KMS-11 (cell line): ENCODE results near the gene ABHD5.

Experiments used
- H2AFZ ChIP-seq: fragments of 200-600 bp; sonication (generic); 2 replicates; pipeline ENCODE4 v1.6.1; 2016; ENCODE audit warnings: antibody characterized with exemption, mixed run types, low read depth
- H3K27ac ChIP-seq: fragments of 200-600 bp; sonication (generic); 2 replicates; pipeline ENCODE4 v1.6.1; 2016; ENCODE audit warnings: mild to moderate bottlenecking, mixed run types
- H3K27me3 ChIP-seq: fragments of 200-600 bp; sonication (generic); 2 replicates; pipeline ENCODE4 v1.6.1; 2017; ENCODE audit warnings: mild to moderate bottlenecking, low read depth, mixed run types, moderate library complexity; ENCODE audit not compliant: insufficient read depth
- H3K36me3 ChIP-seq: fragments of 200-600 bp; sonication (generic); 2 replicates; pipeline ENCODE4 v1.6.1; 2017; ENCODE audit warnings: mild to moderate bottlenecking, mixed run types; ENCODE audit not compliant: insufficient read depth
- H3K4me1 ChIP-seq: fragments of 200-600 bp; sonication (generic); 2 replicates; pipeline ENCODE4 v1.6.1; 2016; ENCODE audit warnings: mild to moderate bottlenecking, low read depth, mixed run types; ENCODE audit not compliant: poor library complexity, severe bottlenecking
- H3K4me2 ChIP-seq: fragments of 200-600 bp; sonication (generic); 2 replicates; pipeline ENCODE4 v1.7.0; 2016; ENCODE audit warnings: mild to moderate bottlenecking, mixed run types
- H3K4me3 ChIP-seq: fragments of 200-600 bp; sonication (generic); IDR thresholded peaks from 2 replicates; pipeline ENCODE4 v1.6.1; 2017; ENCODE audit warnings: low read depth, low read length, mixed read lengths; ENCODE audit not compliant: insufficient read depth
- H3K79me2 ChIP-seq: fragments of 200-600 bp; sonication (generic); 2 replicates; pipeline ENCODE4 v1.6.1; 2016; ENCODE audit warnings: low read depth, mixed run types; ENCODE audit not compliant: insufficient read depth
- H3K9ac ChIP-seq: fragments of 200-600 bp; sonication (generic); 2 replicates; pipeline ENCODE4 v1.6.1; 2016; ENCODE audit warnings: mild to moderate bottlenecking, mixed run types
- H4K20me1 ChIP-seq: fragments of 200-600 bp; sonication (generic); 2 replicates; pipeline ENCODE4 v1.6.1; 2016; ENCODE audit warnings: mild to moderate bottlenecking, mixed run types; ENCODE audit not compliant: insufficient read depth
- CTCF ChIP-seq: fragments of 200-600 bp; sonication (generic); conservative IDR thresholded peaks from 2 replicates; pipeline ENCODE4 v1.6.1; 2017; ENCODE audit warnings: low read depth, mild to moderate bottlenecking, antibody characterized with exemption, low read length, moderate library complexity, mixed read lengths

The ABHD5 gene

GRCh38 chr3:43695443-43695842 is 4.7 kb downstream of the ABHD5 start:
- peaks cover 4% of the 10 kb centered on the region for H3K4me1 ChIP-seq
- 0 out of 2 replicates have a peak, but pooled peaks cover 8% of the 10 kb centered on the region for H3K79me2 ChIP-seq
- H3K9ac ChIP-seq, result no peak overlapping the region
- no peaks in the 10 kb centered on the region for H3K27me3 ChIP-seq
- H3K4me2 ChIP-seq, result no peak overlapping the region
- no peak overlapping the region for H3K27ac ChIP-seq
- no peak overlapping the region for H3K4me3 ChIP-seq
- no peaks in the 10 kb centered on the region for H3K36me3 ChIP-seq
- no peak for TF ChIP-seq CTCF
- no peak overlapping the region for H2AFZ ChIP-seq
- H4K20me1 ChIP-seq, result no peaks in the 10 kb centered on the region

- no peak overlapping the region for H3K4me2 ChIP-seq
- H3K4me1 ChIP-seq, result peaks cover 4% of the 10 kb centered on the region
- H2AFZ ChIP-seq, result no peak overlapping the region
- H3K36me3 ChIP-seq, result no peaks in the 10 kb centered on the region
- no peak overlapping the region for H3K9ac ChIP-seq
- H3K79me2 ChIP-seq, result 0 out of 2 replicates have a peak, but pooled peaks cover 8% of the 10 kb centered on the region
- no peak for TF ChIP-seq CTCF
- no peak overlapping the region for H3K4me3 ChIP-seq
- H3K27ac ChIP-seq, result no peak overlapping the region
- H3K27me3 ChIP-seq, result no peaks in the 10 kb centered on the region
- H4K20me1 ChIP-seq, result no peaks in the 10 kb centered on the region
These were observed 5.1 kb downstream of the ABHD5 start for GRCh38 chr3:43695863-43696262.

GRCh38 chr3:43696441-43696840 is 5.7 kb downstream of the ABHD5 start:
- H3K4me1 ChIP-seq, result peaks cover 4% of the 10 kb centered on the region
- TF ChIP-seq CTCF, result no peak
- no peak overlapping the region for H3K4me3 ChIP-seq
- no peaks in the 10 kb centered on the region for H3K27me3 ChIP-seq
- no peaks in the 10 kb centered on the region for H3K36me3 ChIP-seq
- no peak overlapping the region for H3K27ac ChIP-seq
- no peak overlapping the region for H3K4me2 ChIP-seq
- no peak overlapping the region for H3K9ac ChIP-seq
- no peaks in the 10 kb centered on the region for H4K20me1 ChIP-seq
- H3K79me2 ChIP-seq, result 0 out of 2 replicates have a peak, but pooled peaks cover 8% of the 10 kb centered on the region
- no peak overlapping the region for H2AFZ ChIP-seq

GRCh38 chr3:43696881-43697280 is 6.1 kb downstream of the ABHD5 start:
- H2AFZ ChIP-seq, result no peak overlapping the region
- no peak overlapping the region for H3K4me3 ChIP-seq
- H3K79me2 ChIP-seq, result 0 out of 2 replicates have a peak, but pooled peaks cover 8% of the 10 kb centered on the region
- no peak for TF ChIP-seq CTCF
- H3K27ac ChIP-seq, result no peak overlapping the region
- H3K27me3 ChIP-seq, result no peaks in the 10 kb centered on the region
- no peaks in the 10 kb centered on the region for H4K20me1 ChIP-seq
- H3K4me2 ChIP-seq, result no peak overlapping the region
- peaks cover 4% of the 10 kb centered on the region for H3K4me1 ChIP-seq
- H3K36me3 ChIP-seq, result no peaks in the 10 kb centered on the region
- H3K9ac ChIP-seq, result no peak overlapping the region
